Measurements from ENCODE around the gene TXNL4A.

Gene TXNL4A

GRCh38 chr18:79936641-79937040 is 51.7 kb downstream of the TXNL4A start:
- TF ChIP-seq TAF1 (IDR thresholded peaks at IDR 0.05; ENCODE audit: borderline replicate concordance, low read depth, low read length) (no peak), POLR2AphosphoS5 (IDR thresholded peaks at IDR 0.05; ENCODE audit: low read depth, low read length) (no peak), POLR2A (IDR thresholded peaks at IDR 0.05; ENCODE audit: low read depth, low read length) (no peak)
- FAIRE-seq: no peak
- DNase-seq (ENCODE audit: insufficient read length): no peak

GRCh38 chr18:79935925-79936324 is 52.4 kb downstream of the TXNL4A start:
- FAIRE-seq: no peak
- TF ChIP-seq TAF1 (IDR thresholded peaks at IDR 0.05; ENCODE audit: borderline replicate concordance, low read depth, low read length) (no peak), POLR2AphosphoS5 (IDR thresholded peaks at IDR 0.05; ENCODE audit: low read depth, low read length) (no peak), POLR2A (IDR thresholded peaks at IDR 0.05; ENCODE audit: low read depth, low read length) (no peak)
- DNase-seq (ENCODE audit: insufficient read length): no peak

GRCh38 chr18:79935499-79935898 is 52.9 kb downstream of the TXNL4A start:
- FAIRE-seq: no peak
- no peak for TF ChIP-seq TAF1 (IDR thresholded peaks at IDR 0.05; ENCODE audit: borderline replicate concordance, low read depth, low read length)
- no peak for TF ChIP-seq POLR2AphosphoS5 (IDR thresholded peaks at IDR 0.05; ENCODE audit: low read depth, low read length)
- no peak for TF ChIP-seq POLR2A (IDR thresholded peaks at IDR 0.05; ENCODE audit: low read depth, low read length)
- DNase-seq (ENCODE audit: insufficient read length): no peak

GRCh38 chr18:79935098-79935480 is 53.3 kb downstream of the TXNL4A start:
- TF ChIP-seq POLR2AphosphoS5 (IDR thresholded peaks at IDR 0.05; ENCODE audit: low read depth, low read length): no peak
- no peak for DNase-seq (ENCODE audit: insufficient read length)
- FAIRE-seq: no peak

- FAIRE-seq (no peak), DNase-seq (ENCODE audit: insufficient read length) (no peak)
- TF ChIP-seq TAF1 (IDR thresholded peaks at IDR 0.05; ENCODE audit: borderline replicate concordance, low read depth, low read length): no peak
Observed at GRCh38 chr18:79934311-79935097, 53.9 kb downstream of the TXNL4A start.

GRCh38 chr18:79933765-79934164 is 54.6 kb downstream of the TXNL4A start:
- DNase-seq (ENCODE audit: insufficient read length) (no peak), FAIRE-seq (no peak)
- no peak for TF ChIP-seq POLR2A (IDR thresholded peaks at IDR 0.05; ENCODE audit: low read depth, low read length)
- TF ChIP-seq POLR2AphosphoS5 (IDR thresholded peaks at IDR 0.05; ENCODE audit: low read depth, low read length): no peak
- no peak for TF ChIP-seq TAF1 (IDR thresholded peaks at IDR 0.05; ENCODE audit: borderline replicate concordance, low read depth, low read length)

GRCh38 chr18:79932907-79933306 is 55.5 kb downstream of the TXNL4A start:
- DNase-seq (ENCODE audit: insufficient read length): no peak
- FAIRE-seq: no peak
- no peak for TF ChIP-seq POLR2AphosphoS5 (IDR thresholded peaks at IDR 0.05; ENCODE audit: low read depth, low read length)
- no peak for TF ChIP-seq TAF1 (IDR thresholded peaks at IDR 0.05; ENCODE audit: borderline replicate concordance, low read depth, low read length)
- no peak for TF ChIP-seq POLR2A (IDR thresholded peaks at IDR 0.05; ENCODE audit: low read depth, low read length)

- DNase-seq (ENCODE audit: insufficient read length) (no peak), FAIRE-seq (no peak)
- no peak for TF ChIP-seq POLR2AphosphoS5 (IDR thresholded peaks at IDR 0.05; ENCODE audit: low read depth, low read length)
- no peak for TF ChIP-seq POLR2A (IDR thresholded peaks at IDR 0.05; ENCODE audit: low read depth, low read length)
Observed at GRCh38 chr18:79931475-79931874, 56.9 kb downstream of the TXNL4A start.

- FAIRE-seq: no peak
- TF ChIP-seq TAF1 (IDR thresholded peaks at IDR 0.05; ENCODE audit: borderline replicate concordance, low read depth, low read length) (no peak), POLR2AphosphoS5 (IDR thresholded peaks at IDR 0.05; ENCODE audit: low read depth, low read length) (no peak), POLR2A (IDR thresholded peaks at IDR 0.05; ENCODE audit: low read depth, low read length) (no peak)
- DNase-seq (ENCODE audit: insufficient read length): no peak
Observed at GRCh38 chr18:79930020-79930642, 58.2 kb downstream of the TXNL4A start.

- TF ChIP-seq POLR2A (IDR thresholded peaks at IDR 0.05; ENCODE audit: low read depth, low read length) (no peak), TAF1 (IDR thresholded peaks at IDR 0.05; ENCODE audit: borderline replicate concordance, low read depth, low read length) (no peak), POLR2AphosphoS5 (IDR thresholded peaks at IDR 0.05; ENCODE audit: low read depth, low read length) (no peak)
- DNase-seq (ENCODE audit: insufficient read length) (no peak), FAIRE-seq (no peak)
Observed at GRCh38 chr18:79928563-79928960, 59.8 kb downstream of the TXNL4A start.

GRCh38 chr18:79927607-79928562 is 60.5 kb downstream of the TXNL4A start:
- no peak for DNase-seq (ENCODE audit: insufficient read length)
- FAIRE-seq: no peak
- TF ChIP-seq POLR2AphosphoS5 (IDR thresholded peaks at IDR 0.05; ENCODE audit: low read depth, low read length): no peak
- TF ChIP-seq POLR2A (IDR thresholded peaks at IDR 0.05; ENCODE audit: low read depth, low read length): no peak
- no peak for TF ChIP-seq TAF1 (IDR thresholded peaks at IDR 0.05; ENCODE audit: borderline replicate concordance, low read depth, low read length)
